Osteocyte (in vitro differentiated cells): ENCODE data around the gene TTN. TPM values are rescaled to one million over a fixed set of nuclear protein-coding genes. Genes with fewer than 3 reads are reported as not detected.

ENCODE experiments used
- DNase-seq: peaks from one replicate; pipeline ENCODE4 v3.0.0; 2021; ENCODE audit warnings: mixed read lengths; ENCODE audit not compliant: unreplicated experiment; ENCODE audit errors: extremely low spot score
- H3K27ac Mint-ChIP-seq: one replicate; pipeline ENCODE4 v1.8.0; 2021; ENCODE audit warnings: mild to moderate bottlenecking, mixed read lengths; ENCODE audit not compliant: unreplicated experiment
- H3K27me3 Mint-ChIP-seq: one replicate; pipeline ENCODE4 v1.8.0; 2021; ENCODE audit warnings: mixed read lengths; ENCODE audit not compliant: unreplicated experiment
- H3K36me3 Mint-ChIP-seq: one replicate; pipeline ENCODE4 v1.8.0; 2021; ENCODE audit warnings: mixed read lengths; ENCODE audit not compliant: unreplicated experiment
- H3K4me1 Mint-ChIP-seq: one replicate; pipeline ENCODE4 v1.8.0; 2021; ENCODE audit warnings: mixed read lengths; ENCODE audit not compliant: unreplicated experiment
- H3K4me3 Mint-ChIP-seq: one replicate; pipeline ENCODE4 v1.8.0; 2021; ENCODE audit warnings: mild to moderate bottlenecking, moderate library complexity, mixed read lengths; ENCODE audit not compliant: unreplicated experiment
- H3K9me3 Mint-ChIP-seq: one replicate; pipeline ENCODE4 v1.8.0; 2021; ENCODE audit warnings: mixed read lengths; ENCODE audit not compliant: unreplicated experiment
- total RNA-seq: library from RNA; stranded (reverse); gene quantifications from 2 replicates; pipeline ENCODE4 v1.2.1, GENCODE V29; 2021
- TF ChIP-seq, protein P1 (sequence below): fragments of 200-600 bp; sonication (generic); IDR thresholded peaks from 2 replicates; pipeline ENCODE4 v1.5.0; 2021; ENCODE audit warnings: antibody characterized with exemption, mild to moderate bottlenecking, moderate library complexity

Gene TTN
- total RNA-seq, 1 donor from 2014 or later: not detected

DNA sequence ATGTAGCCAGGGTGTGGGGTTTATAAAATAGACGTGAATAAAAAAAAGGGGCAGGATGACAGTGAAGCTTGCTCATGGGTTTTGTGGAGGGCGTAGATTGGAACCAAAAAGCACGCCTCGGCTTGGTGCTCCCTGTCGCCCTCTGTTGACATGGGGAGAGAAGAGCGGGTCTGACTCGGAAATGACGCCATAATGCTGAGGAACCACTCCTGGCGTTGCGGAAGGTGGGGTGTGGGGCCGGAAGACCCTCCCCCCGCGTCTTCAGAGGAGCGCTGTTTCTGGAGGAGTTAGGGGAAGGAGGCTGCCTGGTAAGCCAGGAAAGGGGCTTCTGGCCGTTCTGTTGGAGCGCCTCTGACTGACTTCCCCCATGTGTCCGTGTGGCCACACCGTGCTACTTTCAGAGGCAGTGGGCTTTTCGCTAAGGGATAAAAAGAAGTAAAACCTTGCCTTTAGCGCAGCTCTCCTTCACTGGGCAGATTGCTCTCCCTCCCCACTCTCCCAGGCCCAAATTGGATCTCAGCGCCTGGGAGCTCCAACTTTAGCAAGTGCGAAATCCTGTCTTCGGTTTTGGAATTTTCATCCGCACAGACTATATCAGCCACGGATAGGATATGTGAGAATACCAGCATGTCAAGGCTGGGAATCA is 284.1 kb downstream of the TTN start:
- Mint-ChIP-seq H3K4me3 (peak overlapping the region; percentile 94), H3K4me1 (peaks cover 20% of the 10 kb centered on the region), H3K27ac (peak overlapping the region; percentile 92), H3K36me3 (peaks cover 1% of the 10 kb centered on the region), H3K9me3 (no peaks in the 10 kb centered on the region), H3K27me3 (no peaks in the 10 kb centered on the region)
- TF ChIP-seq, protein P1, sequence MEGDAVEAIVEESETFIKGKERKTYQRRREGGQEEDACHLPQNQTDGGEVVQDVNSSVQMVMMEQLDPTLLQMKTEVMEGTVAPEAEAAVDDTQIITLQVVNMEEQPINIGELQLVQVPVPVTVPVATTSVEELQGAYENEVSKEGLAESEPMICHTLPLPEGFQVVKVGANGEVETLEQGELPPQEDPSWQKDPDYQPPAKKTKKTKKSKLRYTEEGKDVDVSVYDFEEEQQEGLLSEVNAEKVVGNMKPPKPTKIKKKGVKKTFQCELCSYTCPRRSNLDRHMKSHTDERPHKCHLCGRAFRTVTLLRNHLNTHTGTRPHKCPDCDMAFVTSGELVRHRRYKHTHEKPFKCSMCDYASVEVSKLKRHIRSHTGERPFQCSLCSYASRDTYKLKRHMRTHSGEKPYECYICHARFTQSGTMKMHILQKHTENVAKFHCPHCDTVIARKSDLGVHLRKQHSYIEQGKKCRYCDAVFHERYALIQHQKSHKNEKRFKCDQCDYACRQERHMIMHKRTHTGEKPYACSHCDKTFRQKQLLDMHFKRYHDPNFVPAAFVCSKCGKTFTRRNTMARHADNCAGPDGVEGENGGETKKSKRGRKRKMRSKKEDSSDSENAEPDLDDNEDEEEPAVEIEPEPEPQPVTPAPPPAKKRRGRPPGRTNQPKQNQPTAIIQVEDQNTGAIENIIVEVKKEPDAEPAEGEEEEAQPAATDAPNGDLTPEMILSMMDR: peak; percentile 91
- DNase-seq: peak; percentile 94

- no peaks in the 10 kb centered on the region for H3K9me3 Mint-ChIP-seq
- H3K27me3 Mint-ChIP-seq: no peaks in the 10 kb centered on the region
- no peak for DNase-seq
- H3K4me3 Mint-ChIP-seq: no peak overlapping the region
- TF ChIP-seq, protein P1: no peak
- H3K27ac Mint-ChIP-seq: no peak overlapping the region
- H3K4me1 Mint-ChIP-seq: peaks cover 20% of the 10 kb centered on the region
- H3K36me3 Mint-ChIP-seq: no peaks in the 10 kb centered on the region
Measured at GRCh38 chr2:178521304-178522150, 285.7 kb downstream of the TTN start.

- DNase-seq: no peak
- Mint-ChIP-seq H3K4me1 (no peaks in the 10 kb centered on the region), H3K27me3 (no peaks in the 10 kb centered on the region), H3K36me3 (peaks cover 14% of the 10 kb centered on the region), H3K4me3 (no peak overlapping the region), H3K9me3 (no peaks in the 10 kb centered on the region), H3K27ac (no peak overlapping the region)
- TF ChIP-seq, protein P1: no peak
Measured at GRCh38 chr2:178517496-178517895, 289.7 kb downstream of the TTN start.

DNA sequence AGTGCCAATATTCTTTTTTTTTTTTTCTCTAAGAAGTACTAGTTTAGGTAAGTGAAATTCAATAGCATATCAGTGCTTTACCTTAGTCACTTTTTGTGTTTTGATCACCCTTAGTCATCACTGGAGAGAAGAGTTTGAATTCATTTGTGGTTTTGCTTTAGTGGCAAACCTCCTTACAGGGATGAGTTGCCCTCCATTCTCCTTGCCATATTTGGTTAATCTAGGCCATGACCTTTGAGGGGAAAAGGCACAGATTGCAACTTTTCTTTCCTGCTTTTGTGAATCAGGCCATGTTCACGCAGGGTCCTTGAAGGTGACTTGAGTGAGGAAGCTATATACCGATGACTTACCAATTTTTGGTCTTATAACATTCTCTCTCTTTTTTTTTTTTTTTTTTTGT is 292.6 kb downstream of the TTN start:
- Mint-ChIP-seq H3K4me1 (no peaks in the 10 kb centered on the region), H3K27ac (no peak overlapping the region), H3K4me3 (no peak overlapping the region), H3K36me3 (peaks cover 18% of the 10 kb centered on the region), H3K27me3 (no peaks in the 10 kb centered on the region), H3K9me3 (no peaks in the 10 kb centered on the region)
- TF ChIP-seq, protein P1: no peak
- DNase-seq: no peak

DNA sequence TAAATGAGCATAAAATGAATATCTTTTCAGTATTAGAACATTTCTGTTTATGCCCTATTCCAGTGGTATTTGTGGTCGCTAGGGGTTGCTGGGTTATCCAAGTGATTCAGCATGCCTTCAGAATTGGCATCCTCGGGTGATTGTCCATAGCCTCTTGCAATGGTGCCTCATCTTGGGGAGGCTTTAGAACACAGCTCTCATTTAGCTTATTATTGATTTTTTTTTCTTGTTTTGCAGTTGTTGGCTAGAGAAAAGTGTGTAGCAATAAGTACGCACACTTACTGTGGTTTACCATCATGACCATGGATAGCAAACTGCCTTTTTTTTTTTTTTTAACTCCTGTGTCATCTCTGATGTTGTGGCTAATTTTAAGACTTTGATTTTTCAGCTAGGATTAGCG is 293.3 kb downstream of the TTN start:
- TF ChIP-seq, protein P1: no peak
- H3K36me3 Mint-ChIP-seq: peaks cover 23% of the 10 kb centered on the region
- DNase-seq: no peak
- no peaks in the 10 kb centered on the region for H3K27me3 Mint-ChIP-seq
- no peaks in the 10 kb centered on the region for H3K4me1 Mint-ChIP-seq
- no peak overlapping the region for H3K27ac Mint-ChIP-seq
- H3K9me3 Mint-ChIP-seq: no peaks in the 10 kb centered on the region
- H3K4me3 Mint-ChIP-seq: no peak overlapping the region
